ENCODE data around the gene DIPK1C.

GRCh38 chr18:74429096-74429495 lies 28.0 kb downstream of the DIPK1C start:
- no peak for TF ChIP-seq EZH2 (IDR thresholded peaks at IDR 0.05)
- TF ChIP-seq EZH2phosphoT487 (IDR thresholded peaks at IDR 0.05; ENCODE audit: borderline replicate concordance), result no peak
- no peak for TF ChIP-seq POLR2A (IDR thresholded peaks at IDR 0.05; ENCODE audit: borderline replicate concordance, extremely low read depth, insufficient read depth, insufficient read length)
- TF ChIP-seq YY1 (IDR thresholded peaks at IDR 0.05; ENCODE audit: extremely low read depth, insufficient replicate concordance, low read depth, low read length), result no peak
- TF ChIP-seq CTCF (IDR thresholded peaks at IDR 0.05 in 2 of 3, conservative IDR thresholded peaks at IDR 0.05 in 1 of 3; ENCODE audit: borderline replicate concordance in 1 of 3, insufficient read depth in 1 of 3, low read depth in 2 of 3, low read length in 2 of 3), result no peak
- TF ChIP-seq ZBTB33 (IDR thresholded peaks at IDR 0.05; ENCODE audit: extremely low read depth, insufficient replicate concordance, low read length), result no peak
